ENCODE measurements around the gene PLCB1. TPM values are rescaled to one million over a fixed set of nuclear protein-coding genes. Genes with fewer than 3 reads are reported as not detected.

The PLCB1 gene
- total RNA-seq, 1 experiment from 2014 or later = 11.3 TPM

DNA sequence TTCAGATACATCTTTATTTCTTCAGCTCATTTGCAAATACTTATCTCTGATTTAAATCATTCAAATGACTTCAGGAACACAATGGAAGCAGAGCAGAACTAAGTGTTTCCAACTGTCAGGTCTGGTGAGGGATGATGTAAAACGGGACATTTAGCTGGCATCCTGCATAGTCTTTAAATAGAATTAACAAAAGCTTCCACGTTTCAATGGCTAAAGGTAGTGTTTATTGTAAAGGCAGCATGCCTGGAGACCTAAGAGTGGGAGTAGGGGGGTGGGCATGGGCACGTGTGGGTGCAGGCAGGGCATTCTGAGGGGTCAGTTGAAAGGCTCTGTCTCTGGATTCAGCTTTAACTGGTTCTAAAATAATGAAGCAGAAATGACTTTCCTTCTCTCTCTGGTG, 174.9 kb downstream of the PLCB1 start (continued):
- TF ChIP-seq, protein P1, sequence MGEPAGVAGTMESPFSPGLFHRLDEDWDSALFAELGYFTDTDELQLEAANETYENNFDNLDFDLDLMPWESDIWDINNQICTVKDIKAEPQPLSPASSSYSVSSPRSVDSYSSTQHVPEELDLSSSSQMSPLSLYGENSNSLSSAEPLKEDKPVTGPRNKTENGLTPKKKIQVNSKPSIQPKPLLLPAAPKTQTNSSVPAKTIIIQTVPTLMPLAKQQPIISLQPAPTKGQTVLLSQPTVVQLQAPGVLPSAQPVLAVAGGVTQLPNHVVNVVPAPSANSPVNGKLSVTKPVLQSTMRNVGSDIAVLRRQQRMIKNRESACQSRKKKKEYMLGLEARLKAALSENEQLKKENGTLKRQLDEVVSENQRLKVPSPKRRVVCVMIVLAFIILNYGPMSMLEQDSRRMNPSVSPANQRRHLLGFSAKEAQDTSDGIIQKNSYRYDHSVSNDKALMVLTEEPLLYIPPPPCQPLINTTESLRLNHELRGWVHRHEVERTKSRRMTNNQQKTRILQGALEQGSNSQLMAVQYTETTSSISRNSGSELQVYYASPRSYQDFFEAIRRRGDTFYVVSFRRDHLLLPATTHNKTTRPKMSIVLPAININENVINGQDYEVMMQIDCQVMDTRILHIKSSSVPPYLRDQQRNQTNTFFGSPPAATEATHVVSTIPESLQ (CRISPR knock-in tag; IDR thresholded peaks at IDR 0.05) = no peak
- TF ChIP-seq TP53 (CRISPR knock-in tag; IDR thresholded peaks at IDR 0.05) = no peak
- TF ChIP-seq RORB (CRISPR knock-in tag; IDR thresholded peaks at IDR 0.05) = no peak

DNA sequence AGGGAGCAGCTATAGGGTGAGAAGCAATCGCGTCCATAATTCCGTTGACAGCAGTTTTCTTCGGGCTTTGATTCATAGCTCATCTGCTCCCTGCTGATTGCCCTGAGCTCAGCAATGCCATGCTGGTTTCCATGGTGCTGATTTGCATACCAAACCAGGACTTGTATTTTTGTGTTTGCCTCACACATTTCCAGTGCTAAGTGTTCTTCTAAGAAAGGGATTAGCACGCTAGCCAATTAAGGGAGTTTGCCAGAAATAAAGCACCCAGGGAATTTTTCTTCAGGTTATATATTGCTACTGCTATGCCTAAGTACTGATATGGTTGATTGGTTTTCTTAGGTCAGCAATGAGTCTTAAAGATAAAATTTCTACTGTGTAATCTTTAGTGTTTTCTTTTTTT, 177.6 kb downstream of the PLCB1 start:
- TF ChIP-seq RELA (CRISPR knock-in tag; IDR thresholded peaks at IDR 0.05; ENCODE audit: borderline replicate concordance) = no peak
- TF ChIP-seq, protein P2, sequence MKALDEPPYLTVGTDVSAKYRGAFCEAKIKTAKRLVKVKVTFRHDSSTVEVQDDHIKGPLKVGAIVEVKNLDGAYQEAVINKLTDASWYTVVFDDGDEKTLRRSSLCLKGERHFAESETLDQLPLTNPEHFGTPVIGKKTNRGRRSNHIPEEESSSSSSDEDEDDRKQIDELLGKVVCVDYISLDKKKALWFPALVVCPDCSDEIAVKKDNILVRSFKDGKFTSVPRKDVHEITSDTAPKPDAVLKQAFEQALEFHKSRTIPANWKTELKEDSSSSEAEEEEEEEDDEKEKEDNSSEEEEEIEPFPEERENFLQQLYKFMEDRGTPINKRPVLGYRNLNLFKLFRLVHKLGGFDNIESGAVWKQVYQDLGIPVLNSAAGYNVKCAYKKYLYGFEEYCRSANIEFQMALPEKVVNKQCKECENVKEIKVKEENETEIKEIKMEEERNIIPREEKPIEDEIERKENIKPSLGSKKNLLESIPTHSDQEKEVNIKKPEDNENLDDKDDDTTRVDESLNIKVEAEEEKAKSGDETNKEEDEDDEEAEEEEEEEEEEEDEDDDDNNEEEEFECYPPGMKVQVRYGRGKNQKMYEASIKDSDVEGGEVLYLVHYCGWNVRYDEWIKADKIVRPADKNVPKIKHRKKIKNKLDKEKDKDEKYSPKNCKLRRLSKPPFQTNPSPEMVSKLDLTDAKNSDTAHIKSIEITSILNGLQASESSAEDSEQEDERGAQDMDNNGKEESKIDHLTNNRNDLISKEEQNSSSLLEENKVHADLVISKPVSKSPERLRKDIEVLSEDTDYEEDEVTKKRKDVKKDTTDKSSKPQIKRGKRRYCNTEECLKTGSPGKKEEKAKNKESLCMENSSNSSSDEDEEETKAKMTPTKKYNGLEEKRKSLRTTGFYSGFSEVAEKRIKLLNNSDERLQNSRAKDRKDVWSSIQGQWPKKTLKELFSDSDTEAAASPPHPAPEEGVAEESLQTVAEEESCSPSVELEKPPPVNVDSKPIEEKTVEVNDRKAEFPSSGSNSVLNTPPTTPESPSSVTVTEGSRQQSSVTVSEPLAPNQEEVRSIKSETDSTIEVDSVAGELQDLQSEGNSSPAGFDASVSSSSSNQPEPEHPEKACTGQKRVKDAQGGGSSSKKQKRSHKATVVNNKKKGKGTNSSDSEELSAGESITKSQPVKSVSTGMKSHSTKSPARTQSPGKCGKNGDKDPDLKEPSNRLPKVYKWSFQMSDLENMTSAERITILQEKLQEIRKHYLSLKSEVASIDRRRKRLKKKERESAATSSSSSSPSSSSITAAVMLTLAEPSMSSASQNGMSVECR (CRISPR knock-in tag; IDR thresholded peaks at IDR 0.05; ENCODE audit: borderline replicate concordance) = no peak
- no peak for TF ChIP-seq ETV6 (CRISPR knock-in tag; IDR thresholded peaks at IDR 0.05)
- TF ChIP-seq, protein P3, sequence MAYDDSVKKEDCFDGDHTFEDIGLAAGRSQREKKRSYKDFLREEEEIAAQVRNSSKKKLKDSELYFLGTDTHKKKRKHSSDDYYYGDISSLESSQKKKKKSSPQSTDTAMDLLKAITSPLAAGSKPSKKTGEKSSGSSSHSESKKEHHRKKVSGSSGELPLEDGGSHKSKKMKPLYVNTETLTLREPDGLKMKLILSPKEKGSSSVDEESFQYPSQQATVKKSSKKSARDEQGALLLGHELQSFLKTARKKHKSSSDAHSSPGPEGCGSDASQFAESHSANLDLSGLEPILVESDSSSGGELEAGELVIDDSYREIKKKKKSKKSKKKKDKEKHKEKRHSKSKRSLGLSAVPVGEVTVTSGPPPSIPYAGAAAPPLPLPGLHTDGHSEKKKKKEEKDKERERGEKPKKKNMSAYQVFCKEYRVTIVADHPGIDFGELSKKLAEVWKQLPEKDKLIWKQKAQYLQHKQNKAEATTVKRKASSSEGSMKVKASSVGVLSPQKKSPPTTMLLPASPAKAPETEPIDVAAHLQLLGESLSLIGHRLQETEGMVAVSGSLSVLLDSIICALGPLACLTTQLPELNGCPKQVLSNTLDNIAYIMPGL (CRISPR knock-in tag; IDR thresholded peaks at IDR 0.05) = no peak
- no peak for TF ChIP-seq CREB1 (CRISPR knock-in tag; IDR thresholded peaks at IDR 0.05)
- TF ChIP-seq ESRRA (CRISPR knock-in tag; IDR thresholded peaks at IDR 0.05; ENCODE audit: borderline replicate concordance) = no peak
- TF ChIP-seq ZNF121 (CRISPR knock-in tag; IDR thresholded peaks at IDR 0.05) = no peak
- TF ChIP-seq, protein P4, sequence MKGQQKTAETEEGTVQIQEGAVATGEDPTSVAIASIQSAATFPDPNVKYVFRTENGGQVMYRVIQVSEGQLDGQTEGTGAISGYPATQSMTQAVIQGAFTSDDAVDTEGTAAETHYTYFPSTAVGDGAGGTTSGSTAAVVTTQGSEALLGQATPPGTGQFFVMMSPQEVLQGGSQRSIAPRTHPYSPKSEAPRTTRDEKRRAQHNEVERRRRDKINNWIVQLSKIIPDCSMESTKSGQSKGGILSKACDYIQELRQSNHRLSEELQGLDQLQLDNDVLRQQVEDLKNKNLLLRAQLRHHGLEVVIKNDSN (CRISPR knock-in tag; IDR thresholded peaks at IDR 0.05) = no peak
- TF ChIP-seq, protein P5, sequence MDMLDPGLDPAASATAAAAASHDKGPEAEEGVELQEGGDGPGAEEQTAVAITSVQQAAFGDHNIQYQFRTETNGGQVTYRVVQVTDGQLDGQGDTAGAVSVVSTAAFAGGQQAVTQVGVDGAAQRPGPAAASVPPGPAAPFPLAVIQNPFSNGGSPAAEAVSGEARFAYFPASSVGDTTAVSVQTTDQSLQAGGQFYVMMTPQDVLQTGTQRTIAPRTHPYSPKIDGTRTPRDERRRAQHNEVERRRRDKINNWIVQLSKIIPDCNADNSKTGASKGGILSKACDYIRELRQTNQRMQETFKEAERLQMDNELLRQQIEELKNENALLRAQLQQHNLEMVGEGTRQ (CRISPR knock-in tag; IDR thresholded peaks at IDR 0.05) = no peak
- no peak for TF ChIP-seq NR2C2 (CRISPR knock-in tag; IDR thresholded peaks at IDR 0.05)
- TF ChIP-seq ZNF423 (CRISPR knock-in tag; IDR thresholded peaks at IDR 0.05) = no peak
- TF ChIP-seq GABPB1 (CRISPR knock-in tag; IDR thresholded peaks at IDR 0.05) = no peak
- TF ChIP-seq FOXP1 (CRISPR knock-in tag; IDR thresholded peaks at IDR 0.05; ENCODE audit: borderline replicate concordance) = no peak
- no peak for TF ChIP-seq NR1H2 (CRISPR knock-in tag; IDR thresholded peaks at IDR 0.05)
- Mint-ChIP-seq H3K9me3 (no peaks in the 10 kb centered on the region), H3K27ac (no peak overlapping the region), H3K27me3 (ENCODE audit: low read depth) (no peaks in the 10 kb centered on the region), H3K36me3 (no peaks in the 10 kb centered on the region), H3K4me1 (peaks cover 33% of the 10 kb centered on the region), H3K4me3 (no peak overlapping the region)
- ChIA-PET CTCF (interaction anchor here (1.8 kb wide), 1 partner anchor 266 kb away, joined by 4 read pairs; no protein-coding TSS in a partner anchor), POLR2A (interaction anchor here (0.7 kb wide), 1 partner anchor 62 kb away, joined by 3 read pairs; no protein-coding TSS in a partner anchor)
- DNase-seq (ENCODE audit: low spot score) (no peak), ATAC-seq (peak; percentile 66)

Measured in WTC11 (cell line).